H9 (cell line): Measurements from ENCODE around the gene PLAC1. TPM values are rescaled to one million over a fixed set of nuclear protein-coding genes. Genes with fewer than 3 reads are reported as not detected.

Experiments
- DNase-seq: peaks from one replicate; pipeline ENCODE4 v3.0.0-alpha.2; 2017
- H2AFZ ChIP-seq: one replicate; pipeline ENCODE4 v1.6.1; 2013; ENCODE audit warnings: mild to moderate bottlenecking, low read length, control low read depth, moderate library complexity
- H2AK5ac ChIP-seq: 2 replicates; pipeline ENCODE4 v1.6.1; 2013; ENCODE audit warnings: low read length, control low read depth, mixed read lengths; ENCODE audit not compliant: insufficient read length
- H2BK120ac ChIP-seq: one replicate; pipeline ENCODE4 v1.6.1; 2013; ENCODE audit warnings: low read depth, mild to moderate bottlenecking, low read length, control low read depth, inconsistent platforms; ENCODE audit not compliant: poor library complexity, severe bottlenecking
- H2BK12ac ChIP-seq: 2 replicates; pipeline ENCODE4 v1.6.1; 2013; ENCODE audit warnings: low read length, control low read depth, mixed read lengths, low read depth; ENCODE audit not compliant: insufficient read length
- H2BK15ac ChIP-seq: 2 replicates; pipeline ENCODE4 v1.6.1; 2013; ENCODE audit warnings: low read depth, low read length, control low read depth
- H2BK20ac ChIP-seq: one replicate; pipeline ENCODE4 v1.6.1; 2013; ENCODE audit warnings: low read depth, mild to moderate bottlenecking, low read length, control low read depth, inconsistent platforms; ENCODE audit not compliant: poor library complexity, severe bottlenecking
- H2BK5ac ChIP-seq: 2 replicates; pipeline ENCODE4 v1.6.1; 2013; ENCODE audit warnings: low read length, control low read depth, mixed read lengths; ENCODE audit not compliant: insufficient read length
- H3K14ac ChIP-seq: 2 replicates; pipeline ENCODE4 v1.6.1; 2013; ENCODE audit warnings: low read length, control low read depth; ENCODE audit not compliant: insufficient read depth
- H3K18ac ChIP-seq: 2 replicates; pipeline ENCODE4 v1.6.1; 2013; ENCODE audit warnings: low read depth, mild to moderate bottlenecking, mixed read lengths, low read length, control low read depth; ENCODE audit not compliant: insufficient read length
- H3K23ac ChIP-seq: 2 replicates; pipeline ENCODE4 v1.6.1; 2013; ENCODE audit warnings: low read length, control low read depth, mixed read lengths, low read depth; ENCODE audit not compliant: insufficient read length
- H3K23me2 ChIP-seq: 2 replicates; pipeline ENCODE4 v1.6.1; 2013; ENCODE audit warnings: low read depth, mild to moderate bottlenecking, mixed read lengths, low read length, control low read depth; ENCODE audit not compliant: insufficient read length, poor library complexity, severe bottlenecking
- H3K27ac ChIP-seq: 2 replicates; pipeline ENCODE4 v1.5.1; 2013; ENCODE audit warnings: low read length, control low read depth, mixed read lengths, low read depth; ENCODE audit not compliant: insufficient read length
- H3K27me3 ChIP-seq: 2 replicates; pipeline ENCODE4 v1.6.1; 2013; ENCODE audit warnings: low read length, control low read depth, inconsistent platforms; ENCODE audit not compliant: insufficient read depth
- H3K4ac ChIP-seq: 2 replicates; pipeline ENCODE4 v1.6.1; 2013; ENCODE audit warnings: low read depth, mild to moderate bottlenecking, control low read depth, inconsistent platforms, low read length, moderate library complexity
- H3K4me1 ChIP-seq: 2 replicates; pipeline ENCODE4 v1.6.1; 2013; ENCODE audit warnings: low read length, control low read depth, inconsistent platforms; ENCODE audit not compliant: insufficient read depth
- H3K4me2 ChIP-seq: 2 replicates; pipeline ENCODE4 v1.6.1; 2013; ENCODE audit warnings: low read length, control low read depth, mixed read lengths; ENCODE audit not compliant: insufficient read length, insufficient read depth
- H3K56ac ChIP-seq: 2 replicates; pipeline ENCODE4 v1.6.1; 2013; ENCODE audit warnings: low read depth, mild to moderate bottlenecking, mixed read lengths, low read length, control low read depth; ENCODE audit not compliant: insufficient read length
- H3K79me1 ChIP-seq: 2 replicates; pipeline ENCODE4 v1.6.1; 2013; ENCODE audit warnings: low read depth, mild to moderate bottlenecking, moderate library complexity, low read length, control low read depth, inconsistent platforms; ENCODE audit not compliant: insufficient read depth, poor library complexity, severe bottlenecking
- H3K79me2 ChIP-seq: 2 replicates; pipeline ENCODE4 v1.6.1; 2013; ENCODE audit warnings: low read length, control low read depth, inconsistent platforms; ENCODE audit not compliant: insufficient read depth
- H3K9ac ChIP-seq: 2 replicates; pipeline ENCODE4 v1.6.1; 2013; ENCODE audit warnings: low read length, control low read depth, mixed read lengths; ENCODE audit not compliant: insufficient read length; ENCODE audit errors: extremely low read depth
- H3K9me3 ChIP-seq: one replicate; pipeline ENCODE4 v1.6.1; 2013; ENCODE audit warnings: low read depth, low read length, inconsistent platforms; ENCODE audit not compliant: control insufficient read depth
- H3T11ph ChIP-seq: one replicate; pipeline ENCODE4 v1.6.1; 2013; ENCODE audit warnings: mild to moderate bottlenecking, low read length, control low read depth, inconsistent platforms
- H4K20me1 ChIP-seq: one replicate; pipeline ENCODE4 v1.6.1; 2013; ENCODE audit not compliant: control insufficient read depth, insufficient read length, insufficient read depth
- H4K5ac ChIP-seq: 2 replicates; pipeline ENCODE4 v1.6.1; 2013; ENCODE audit warnings: low read depth, mild to moderate bottlenecking, mixed read lengths, low read length, control low read depth; ENCODE audit not compliant: insufficient read length
- H4K8ac ChIP-seq: replicated peaks from 2 replicates; pipeline ENCODE4 v1.6.1; 2013; ENCODE audit warnings: low read length, control low read depth, mixed read lengths, low read depth; ENCODE audit not compliant: insufficient read length
- H4K91ac ChIP-seq: 2 replicates; pipeline ENCODE4 v1.6.1; 2013; ENCODE audit warnings: low read depth, mild to moderate bottlenecking, moderate library complexity, mixed read lengths, low read length, control low read depth; ENCODE audit not compliant: insufficient read length
- H3K27ac Mint-ChIP-seq, 3 experiments: 2 replicates in 2 of 3; 3 replicates in 1 of 3; pipeline ENCODE4 v1.8.0; 2020 to 2021; ENCODE audit warnings: mixed read lengths in 3 of 3, mild to moderate bottlenecking in 1 of 3, moderate library complexity in 1 of 3
- H3K27me3 Mint-ChIP-seq: 2 replicates; pipeline ENCODE4 v1.8.0; 2021; ENCODE audit warnings: low read depth, mild to moderate bottlenecking, moderate library complexity, mixed read lengths
- H3K36me3 Mint-ChIP-seq, 3 experiments: 2 replicates in 2 of 3; 3 replicates in 1 of 3; pipeline ENCODE4 v1.8.0; 2020 to 2021; ENCODE audit warnings: low read depth in 3 of 3, mixed read lengths in 3 of 3; ENCODE audit not compliant: insufficient read depth in 1 of 3
- H3K4me1 Mint-ChIP-seq, 2 experiments: 2 replicates each; pipeline ENCODE4 v1.8.0; 2020; ENCODE audit warnings: mixed read lengths in 2 of 2
- H3K4me3 Mint-ChIP-seq, 2 experiments: 2 replicates in 1 of 2; 3 replicates in 1 of 2; pipeline ENCODE4 v1.8.0; 2020 to 2021; ENCODE audit warnings: mild to moderate bottlenecking in 2 of 2, mixed read lengths in 2 of 2, moderate library complexity in 1 of 2
- H3K9me3 Mint-ChIP-seq, 2 experiments: 2 replicates in 1 of 2; 3 replicates in 1 of 2; pipeline ENCODE4 v1.8.0; 2020; ENCODE audit warnings: mild to moderate bottlenecking in 2 of 2, mixed read lengths in 2 of 2, moderate library complexity in 1 of 2
- WGBS: extraction: QIAGEN DNeasy Blood & Tissue Kit; methylation state at CpG from one replicate; pipeline ENCODE4 v1.1.7; 2013; ENCODE audit warnings: missing lambda C conversion rate, low lambda C conversion rate, mixed read lengths; ENCODE audit not compliant: insufficient read length; ENCODE audit errors: extremely low coverage; 5-methylcytosine and 5-hydroxymethylcytosine counted together
- total RNA-seq: library from RNA; stranded (reverse); gene quantifications from 2 replicates; pipeline ENCODE4 v1.2.1, GENCODE V29; 2021
- TF ChIP-seq, protein P1 (sequence below): fragments of 200-600 bp; sonication (generic); conservative IDR thresholded peaks from 3 replicates; pipeline ENCODE4 v1.8.0; 2021; ENCODE audit warnings: antibody characterized with exemption, mild to moderate bottlenecking

The PLAC1 gene
- total RNA-seq, 1 experiment from 2014 or later: 0.68 TPM

GRCh38 chrX:134688839-134689238 is 30.6 kb upstream of the PLAC1 start:
- H3K27me3 ChIP-seq: no peaks in the 10 kb centered on the region
- no peak overlapping the region for H2BK120ac ChIP-seq
- TF ChIP-seq, protein P1, sequence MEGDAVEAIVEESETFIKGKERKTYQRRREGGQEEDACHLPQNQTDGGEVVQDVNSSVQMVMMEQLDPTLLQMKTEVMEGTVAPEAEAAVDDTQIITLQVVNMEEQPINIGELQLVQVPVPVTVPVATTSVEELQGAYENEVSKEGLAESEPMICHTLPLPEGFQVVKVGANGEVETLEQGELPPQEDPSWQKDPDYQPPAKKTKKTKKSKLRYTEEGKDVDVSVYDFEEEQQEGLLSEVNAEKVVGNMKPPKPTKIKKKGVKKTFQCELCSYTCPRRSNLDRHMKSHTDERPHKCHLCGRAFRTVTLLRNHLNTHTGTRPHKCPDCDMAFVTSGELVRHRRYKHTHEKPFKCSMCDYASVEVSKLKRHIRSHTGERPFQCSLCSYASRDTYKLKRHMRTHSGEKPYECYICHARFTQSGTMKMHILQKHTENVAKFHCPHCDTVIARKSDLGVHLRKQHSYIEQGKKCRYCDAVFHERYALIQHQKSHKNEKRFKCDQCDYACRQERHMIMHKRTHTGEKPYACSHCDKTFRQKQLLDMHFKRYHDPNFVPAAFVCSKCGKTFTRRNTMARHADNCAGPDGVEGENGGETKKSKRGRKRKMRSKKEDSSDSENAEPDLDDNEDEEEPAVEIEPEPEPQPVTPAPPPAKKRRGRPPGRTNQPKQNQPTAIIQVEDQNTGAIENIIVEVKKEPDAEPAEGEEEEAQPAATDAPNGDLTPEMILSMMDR: no peak
- Mint-ChIP-seq H3K9me3 (peaks cover 3 to 52% of the 10 kb centered on the region in 2 experiments; a peak in 3 of 5 replicates), H3K27ac (no peak overlapping the region), H3K4me3 (no peak overlapping the region), H3K4me1 (peaks cover 0 to 3% of the 10 kb centered on the region in 2 experiments; a peak in 1 of 4 replicates), H3K27me3 (no peaks in the 10 kb centered on the region; the same call in 1 of the 2 replicates), H3K36me3 (no peaks in the 10 kb centered on the region; a peak in 1 of 7 replicates)
- no peaks in the 10 kb centered on the region for H3K79me1 ChIP-seq
- no peak overlapping the region for H3K56ac ChIP-seq
- H2AFZ ChIP-seq: no peak overlapping the region
- H4K20me1 ChIP-seq: no peaks in the 10 kb centered on the region
- no peak overlapping the region for H4K91ac ChIP-seq
- no peaks in the 10 kb centered on the region for H3K23me2 ChIP-seq
- no peak overlapping the region for H3K9ac ChIP-seq
- no peak overlapping the region for H4K8ac ChIP-seq
- no peak overlapping the region for H3K18ac ChIP-seq
- H2BK5ac ChIP-seq: no peak overlapping the region
- no peak overlapping the region for H3K27ac ChIP-seq
- no peak overlapping the region for H2AK5ac ChIP-seq
- no peak overlapping the region for H3T11ph ChIP-seq
- no peak for DNase-seq
- H3K4ac ChIP-seq: no peak overlapping the region
- H3K4me2 ChIP-seq: no peak overlapping the region
- H3K4me1 ChIP-seq: no peaks in the 10 kb centered on the region; the same call in 1 of the 2 replicates
- H2BK12ac ChIP-seq: no peak overlapping the region
- H4K5ac ChIP-seq: no peak overlapping the region
- H3K14ac ChIP-seq: no peak overlapping the region
- H2BK15ac ChIP-seq: no peak overlapping the region
- no peaks in the 10 kb centered on the region for H3K79me2 ChIP-seq
- H3K9me3 ChIP-seq: no peaks in the 10 kb centered on the region
- no peak overlapping the region for H3K23ac ChIP-seq
- WGBS: no CpG with 5 or more reads among the region's 1 CpG
- no peak overlapping the region for H2BK20ac ChIP-seq
